SK-N-MC (cell line): ENCODE measurements around the gene MARVELD1.

ENCODE experiments used
- EZH2 ChIP-seq: fragments of 200-600 bp; sonication (generic); IDR thresholded peaks from one replicate; pipeline ENCODE4 v1.6.1; 2017; ENCODE audit warnings: antibody characterized with exemption
- FOXP2 ChIP-seq: optimal IDR thresholded peaks from 2 replicates; pipeline ENCODE3; 2011; ENCODE audit warnings: mild to moderate bottlenecking, moderate library complexity; ENCODE audit not compliant: insufficient read depth; ENCODE audit errors: extremely low read length, control extremely low read depth
- POLR2AphosphoS5 ChIP-seq: IDR thresholded peaks from 2 replicates; pipeline ENCODE4 v1.6.1; 2012; ENCODE audit warnings: mild to moderate bottlenecking, low read depth, low read length, borderline replicate concordance

DNA sequence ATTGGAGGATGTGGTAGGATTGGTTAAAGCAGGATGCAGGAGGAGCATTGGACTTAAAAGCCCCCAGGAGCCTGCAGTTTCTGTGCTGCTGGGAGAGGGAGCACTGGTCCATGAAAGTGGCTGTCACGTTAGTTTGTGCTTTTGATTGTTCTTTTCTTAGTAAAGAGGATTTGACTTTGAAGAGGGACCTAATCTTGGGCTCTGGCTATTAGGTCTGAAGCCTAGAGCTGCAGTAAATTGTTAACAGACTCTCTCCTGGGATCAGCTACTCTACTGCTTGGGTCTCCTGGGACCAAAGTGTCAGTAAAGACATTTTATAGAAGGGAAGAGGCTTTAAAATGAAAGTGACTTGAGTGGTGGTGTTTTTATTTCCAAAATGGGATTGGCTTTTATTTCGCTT lies 27.1 kb downstream of the MARVELD1 start:
- TF ChIP-seq POLR2AphosphoS5 (no peak), EZH2 (no peak), FOXP2 (no peak)
